HepG2 (cell line): Measurements from ENCODE around the gene UBE2S. TPM values are rescaled to one million over a fixed set of nuclear protein-coding genes. Genes with fewer than 3 reads are reported as not detected.
A peak's percentile ranks its signal among the peaks of the same experiment; 100 is the strongest.

Source experiments
- ETV6 ChIP-seq: sonication (generic); formaldehyde crosslinking; conservative IDR thresholded peaks from 2 replicates; pipeline ENCODE4 v1.4.0; 2020; ENCODE audit warnings: missing genetic modification reagents
- HDAC2 ChIP-seq: sonication (generic); formaldehyde crosslinking; IDR thresholded peaks from 2 replicates; pipeline ENCODE4 v1.4.0; 2020; ENCODE audit warnings: missing genetic modification reagents
- HNRNPUL1 ChIP-seq: fragments of 200-400 bp; formaldehyde crosslinking; IDR thresholded peaks from 2 replicates; pipeline ENCODE4 v1.6.1; 2017; ENCODE audit warnings: low read depth, mild to moderate bottlenecking, low read length, moderate library complexity
- MIXL1 ChIP-seq: IDR thresholded peaks from 2 replicates; pipeline ENCODE4 v1.6.1; 2016
- NFE2 ChIP-seq: sonication (generic); formaldehyde crosslinking; IDR thresholded peaks from 2 replicates; pipeline ENCODE4 v1.4.0; 2020; ENCODE audit warnings: missing genetic modification reagents
- NR2F2 ChIP-seq: IDR thresholded peaks from 2 replicates; pipeline ENCODE4 v1.6.1; 2012; ENCODE audit warnings: low read depth, inconsistent platforms, borderline replicate concordance
- RBFOX2 ChIP-seq: fragments of 200-400 bp; formaldehyde crosslinking; IDR thresholded peaks from 2 replicates; pipeline ENCODE4 v1.6.1; 2017; ENCODE audit warnings: low read depth, mild to moderate bottlenecking, low read length
- SIX4 ChIP-seq: sonication (generic); formaldehyde crosslinking; IDR thresholded peaks from 2 replicates; pipeline ENCODE4 v1.4.0; 2020; ENCODE audit warnings: missing genetic modification reagents
- SOX5 ChIP-seq: IDR thresholded peaks from 2 replicates; pipeline ENCODE4 v1.6.1; 2016; ENCODE audit warnings: borderline replicate concordance
- SP5 ChIP-seq: IDR thresholded peaks from 2 replicates; pipeline ENCODE4 v1.6.1; 2016; ENCODE audit warnings: low read depth, borderline replicate concordance
- ZBTB42 ChIP-seq: sonication (generic); formaldehyde crosslinking; IDR thresholded peaks from 2 replicates; pipeline ENCODE4 v1.5.0; 2020; ENCODE audit warnings: mild to moderate bottlenecking, missing genetic modification reagents
- ZFY ChIP-seq: sonication (generic); formaldehyde crosslinking; IDR thresholded peaks from 2 replicates; pipeline ENCODE4 v1.4.0; 2020; ENCODE audit warnings: missing genetic modification reagents
- ZNF12 ChIP-seq: sonication (generic); formaldehyde crosslinking; IDR thresholded peaks from 2 replicates; pipeline ENCODE4 v1.5.0; 2020; ENCODE audit warnings: missing genetic modification reagents
- ZNF121 ChIP-seq: sonication (generic); formaldehyde crosslinking; IDR thresholded peaks from 2 replicates; pipeline ENCODE4 v1.5.0; 2020; ENCODE audit warnings: mild to moderate bottlenecking, missing genetic modification reagents
- ZNF383 ChIP-seq: sonication (generic); formaldehyde crosslinking; IDR thresholded peaks from 2 replicates; pipeline ENCODE4 v1.4.0; 2020; ENCODE audit warnings: missing genetic modification reagents, mild to moderate bottlenecking, borderline replicate concordance
- ZNF563 ChIP-seq: sonication (generic); formaldehyde crosslinking; IDR thresholded peaks from 2 replicates; pipeline ENCODE4 v1.8.0; 2022; ENCODE audit warnings: mild to moderate bottlenecking, moderate library complexity, missing genetic modification reagents
- ZNF567 ChIP-seq: sonication (generic); formaldehyde crosslinking; IDR thresholded peaks from 2 replicates; pipeline ENCODE4 v1.8.1; 2023; ENCODE audit warnings: mild to moderate bottlenecking, missing genetic modification reagents, borderline replicate concordance
- ZNF766 ChIP-seq: sonication (generic); formaldehyde crosslinking; IDR thresholded peaks from 2 replicates; pipeline ENCODE4 v1.5.0; 2020; ENCODE audit warnings: missing genetic modification reagents, borderline replicate concordance
- ZNF841 ChIP-seq: sonication (generic); formaldehyde crosslinking; IDR thresholded peaks from 2 replicates; pipeline ENCODE4 v1.8.1; 2023; ENCODE audit warnings: missing genetic modification reagents, borderline replicate concordance
- polyA plus RNA-seq, 8 experiments: library from polyadenylated mRNA; depleted of rRNA in 3 of 8; stranded (reverse) in 7 of 8; unstranded in 1 of 8; fragments of >200 nt; fragmentation: Illumina TruSeq in 4 of 8; extraction: Trizol in 4 of 8; gene quantifications; 2 replicates each; pipeline versions ENCODE4 v1.2.1 to v1.2.3, GENCODE V29; 2011 to 2016; ENCODE audit warnings: low read depth in 4 of 8, missing spikeins in 1 of 8, mixed read lengths in 1 of 8; ENCODE audit not compliant: insufficient read depth in 1 of 8
- total RNA-seq, 5 experiments: library from RNA; depleted of rRNA; stranded (reverse); fragments of >200 nt; fragmentation: Illumina TruSeq; extraction: Trizol; gene quantifications; 2 replicates each; pipeline ENCODE4 v1.2.3, GENCODE V29; 2016; ENCODE audit warnings: low read depth in 1 of 5
- TF ChIP-seq, protein P1 (sequence below): sonication (generic); IDR thresholded peaks from 2 replicates; pipeline ENCODE4 v1.6.1; 2016; ENCODE audit warnings: low read depth, borderline replicate concordance
- TF ChIP-seq, protein P2 (sequence below): sonication (generic); formaldehyde crosslinking; IDR thresholded peaks from 2 replicates; pipeline ENCODE4 v1.9.0; 2021; ENCODE audit warnings: mild to moderate bottlenecking, missing genetic modification reagents

UBE2S gene
- total and polyA plus RNA-seq, 2 of the 13 experiments (the other 11 are each of a cell fraction or from before 2014, with no cell fraction given), result 32.2 to 39.3 TPM

DNA sequence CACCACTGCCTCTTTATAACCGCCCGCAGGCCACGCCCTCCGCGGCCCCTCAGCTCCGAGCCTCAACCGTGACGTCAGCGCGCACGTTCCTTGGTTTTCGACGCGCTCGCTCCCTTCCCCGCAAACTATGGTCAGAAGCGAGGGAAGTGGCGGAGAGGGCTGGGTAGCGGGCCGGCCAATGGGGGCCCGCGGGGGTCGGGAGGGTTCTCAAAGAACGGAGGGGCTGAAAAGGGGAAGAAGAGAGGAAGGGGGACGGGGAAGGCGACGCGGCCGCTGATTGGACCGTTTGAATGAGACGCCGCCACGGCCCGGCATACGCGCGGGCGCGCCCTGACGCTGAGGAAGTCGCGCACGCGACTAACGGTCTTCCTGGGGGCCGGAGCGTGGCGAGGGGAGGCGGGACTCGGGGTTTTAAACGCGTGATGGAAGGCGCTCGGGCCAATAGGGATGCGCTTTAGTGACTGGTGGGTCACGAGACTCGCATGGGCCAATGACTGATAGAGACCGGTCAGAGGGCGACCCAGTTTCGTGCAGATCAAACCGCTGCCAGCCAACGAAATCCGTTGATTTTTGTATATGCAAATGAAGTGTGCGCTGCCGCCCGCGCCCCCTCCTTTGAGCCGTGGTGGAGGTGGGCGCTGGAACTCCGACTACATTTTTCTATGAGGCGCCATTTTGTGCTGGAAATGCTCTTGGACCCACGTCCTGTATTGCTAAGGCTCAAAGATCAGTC lies 378 bp upstream of the UBE2S start (continued):
- TF ChIP-seq, protein P1, sequence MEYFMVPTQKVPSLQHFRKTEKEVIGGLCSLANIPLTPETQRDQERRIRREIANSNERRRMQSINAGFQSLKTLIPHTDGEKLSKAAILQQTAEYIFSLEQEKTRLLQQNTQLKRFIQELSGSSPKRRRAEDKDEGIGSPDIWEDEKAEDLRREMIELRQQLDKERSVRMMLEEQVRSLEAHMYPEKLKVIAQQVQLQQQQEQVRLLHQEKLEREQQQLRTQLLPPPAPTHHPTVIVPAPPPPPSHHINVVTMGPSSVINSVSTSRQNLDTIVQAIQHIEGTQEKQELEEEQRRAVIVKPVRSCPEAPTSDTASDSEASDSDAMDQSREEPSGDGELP, result no peak
- TF ChIP-seq NR2F2 (no peak), ZNF567 (CRISPR knock-in tag) (no peak), RBFOX2 (peak; percentile 12), ZBTB42 (CRISPR knock-in tag) (no peak), NFE2 (CRISPR knock-in tag) (no peak), ETV6 (CRISPR knock-in tag) (0 out of 2 replicates have a peak, but pooled peaks have one; percentile 57), SIX4 (0 out of 2 replicates have a peak, but pooled peaks have one; percentile 36), ZNF841 (CRISPR knock-in tag) (0 out of 2 replicates have a peak, but pooled peaks have one; percentile 49), ZNF563 (peak; percentile 68; the same call in 1 of the 2 replicates), SP5 (no peak), HDAC2 (CRISPR knock-in tag) (peak; percentile 37; the same call in 1 of the 2 replicates), SOX5 (CRISPR knock-in tag) (0 out of 2 replicates have a peak, but pooled peaks have one; percentile 35), ZNF383 (CRISPR knock-in tag) (no peak), MIXL1 (no peak), HNRNPUL1 (no peak), ZNF766 (CRISPR knock-in tag) (no peak), ZFY (CRISPR knock-in tag) (no peak), ZNF121 (CRISPR knock-in tag) (no peak), ZNF12 (CRISPR knock-in tag) (no peak)
- TF ChIP-seq, protein P2, sequence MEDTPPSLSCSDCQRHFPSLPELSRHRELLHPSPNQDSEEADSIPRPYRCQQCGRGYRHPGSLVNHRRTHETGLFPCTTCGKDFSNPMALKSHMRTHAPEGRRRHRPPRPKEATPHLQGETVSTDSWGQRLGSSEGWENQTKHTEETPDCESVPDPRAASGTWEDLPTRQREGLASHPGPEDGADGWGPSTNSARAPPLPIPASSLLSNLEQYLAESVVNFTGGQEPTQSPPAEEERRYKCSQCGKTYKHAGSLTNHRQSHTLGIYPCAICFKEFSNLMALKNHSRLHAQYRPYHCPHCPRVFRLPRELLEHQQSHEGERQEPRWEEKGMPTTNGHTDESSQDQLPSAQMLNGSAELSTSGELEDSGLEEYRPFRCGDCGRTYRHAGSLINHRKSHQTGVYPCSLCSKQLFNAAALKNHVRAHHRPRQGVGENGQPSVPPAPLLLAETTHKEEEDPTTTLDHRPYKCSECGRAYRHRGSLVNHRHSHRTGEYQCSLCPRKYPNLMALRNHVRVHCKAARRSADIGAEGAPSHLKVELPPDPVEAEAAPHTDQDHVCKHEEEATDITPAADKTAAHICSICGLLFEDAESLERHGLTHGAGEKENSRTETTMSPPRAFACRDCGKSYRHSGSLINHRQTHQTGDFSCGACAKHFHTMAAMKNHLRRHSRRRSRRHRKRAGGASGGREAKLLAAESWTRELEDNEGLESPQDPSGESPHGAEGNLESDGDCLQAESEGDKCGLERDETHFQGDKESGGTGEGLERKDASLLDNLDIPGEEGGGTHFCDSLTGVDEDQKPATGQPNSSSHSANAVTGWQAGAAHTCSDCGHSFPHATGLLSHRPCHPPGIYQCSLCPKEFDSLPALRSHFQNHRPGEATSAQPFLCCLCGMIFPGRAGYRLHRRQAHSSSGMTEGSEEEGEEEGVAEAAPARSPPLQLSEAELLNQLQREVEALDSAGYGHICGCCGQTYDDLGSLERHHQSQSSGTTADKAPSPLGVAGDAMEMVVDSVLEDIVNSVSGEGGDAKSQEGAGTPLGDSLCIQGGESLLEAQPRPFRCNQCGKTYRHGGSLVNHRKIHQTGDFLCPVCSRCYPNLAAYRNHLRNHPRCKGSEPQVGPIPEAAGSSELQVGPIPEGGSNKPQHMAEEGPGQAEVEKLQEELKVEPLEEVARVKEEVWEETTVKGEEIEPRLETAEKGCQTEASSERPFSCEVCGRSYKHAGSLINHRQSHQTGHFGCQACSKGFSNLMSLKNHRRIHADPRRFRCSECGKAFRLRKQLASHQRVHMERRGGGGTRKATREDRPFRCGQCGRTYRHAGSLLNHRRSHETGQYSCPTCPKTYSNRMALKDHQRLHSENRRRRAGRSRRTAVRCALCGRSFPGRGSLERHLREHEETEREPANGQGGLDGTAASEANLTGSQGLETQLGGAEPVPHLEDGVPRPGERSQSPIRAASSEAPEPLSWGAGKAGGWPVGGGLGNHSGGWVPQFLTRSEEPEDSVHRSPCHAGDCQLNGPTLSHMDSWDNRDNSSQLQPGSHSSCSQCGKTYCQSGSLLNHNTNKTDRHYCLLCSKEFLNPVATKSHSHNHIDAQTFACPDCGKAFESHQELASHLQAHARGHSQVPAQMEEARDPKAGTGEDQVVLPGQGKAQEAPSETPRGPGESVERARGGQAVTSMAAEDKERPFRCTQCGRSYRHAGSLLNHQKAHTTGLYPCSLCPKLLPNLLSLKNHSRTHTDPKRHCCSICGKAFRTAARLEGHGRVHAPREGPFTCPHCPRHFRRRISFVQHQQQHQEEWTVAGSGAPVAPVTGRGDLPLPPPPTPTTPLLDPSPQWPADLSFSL (CRISPR knock-in tag), result no peak
